ENCODE data around the gene MORN4.

MORN4 gene

GRCh38 chr10:97587183-97587582 is 46.1 kb downstream of the MORN4 start:
- H3K4me3 ChIP-seq (ENCODE audit: low read depth, low read length), result no peak overlapping the region
- no peak for DNase-seq (ENCODE audit: low read depth)
- TF ChIP-seq CTCF (conservative IDR thresholded peaks at IDR 0.05; ENCODE audit: low read depth, low read length), result no peak

GRCh38 chr10:97585439-97585811 is 47.9 kb downstream of the MORN4 start:
- TF ChIP-seq CTCF (conservative IDR thresholded peaks at IDR 0.05; ENCODE audit: low read depth, low read length), result no peak
- no peak overlapping the region for H3K4me3 ChIP-seq (ENCODE audit: low read depth, low read length)
- no peak for DNase-seq (ENCODE audit: low read depth)

GRCh38 chr10:97584798-97585438 is 48.4 kb downstream of the MORN4 start:
- H3K4me3 ChIP-seq (ENCODE audit: low read depth, low read length), result no peak overlapping the region
- no peak for DNase-seq (ENCODE audit: low read depth)
- TF ChIP-seq CTCF (conservative IDR thresholded peaks at IDR 0.05; ENCODE audit: low read depth, low read length), result no peak

- H3K4me3 ChIP-seq (ENCODE audit: low read depth, low read length), result no peak within 1 kb of the TSS
- no peak for TF ChIP-seq CTCF (conservative IDR thresholded peaks at IDR 0.05; ENCODE audit: low read depth, low read length)
- peak; percentile 63 for DNase-seq (ENCODE audit: low read depth)
Observed at GRCh38 chr10:97584060-97584797, 49.1 kb downstream of the MORN4 start, which contains the start of gene HOGA1. Gene HOGA1, plus strand, starts transcription at chr10:97584389. Its CDS starts 315 bp downstream, at chr10:97584704.

GRCh38 chr10:97583476-97583875 is 49.8 kb downstream of the MORN4 start:
- no peak for TF ChIP-seq CTCF (conservative IDR thresholded peaks at IDR 0.05; ENCODE audit: low read depth, low read length)
- no peak for DNase-seq (ENCODE audit: low read depth)

GRCh38 chr10:97582169-97582568 is 51.1 kb downstream of the MORN4 start:
- no peak for DNase-seq (ENCODE audit: low read depth)
- H3K4me3 ChIP-seq (ENCODE audit: low read depth, low read length), result no peak overlapping the region

More at GRCh38 chr10:97583476-97583875, 49.8 kb downstream of the MORN4 start:
- H3K4me3 ChIP-seq (ENCODE audit: low read depth, low read length), result no peak overlapping the region

More at GRCh38 chr10:97582169-97582568, 51.1 kb downstream of the MORN4 start:
- no peak for TF ChIP-seq CTCF (conservative IDR thresholded peaks at IDR 0.05; ENCODE audit: low read depth, low read length)
